ENCODE measurements around the gene PTPRT. TPM values are rescaled to one million over a fixed set of nuclear protein-coding genes. Genes with fewer than 3 reads are reported as not detected.

The PTPRT gene
- total RNA-seq, 1 experiment from 2014 or later = not detected

DNA sequence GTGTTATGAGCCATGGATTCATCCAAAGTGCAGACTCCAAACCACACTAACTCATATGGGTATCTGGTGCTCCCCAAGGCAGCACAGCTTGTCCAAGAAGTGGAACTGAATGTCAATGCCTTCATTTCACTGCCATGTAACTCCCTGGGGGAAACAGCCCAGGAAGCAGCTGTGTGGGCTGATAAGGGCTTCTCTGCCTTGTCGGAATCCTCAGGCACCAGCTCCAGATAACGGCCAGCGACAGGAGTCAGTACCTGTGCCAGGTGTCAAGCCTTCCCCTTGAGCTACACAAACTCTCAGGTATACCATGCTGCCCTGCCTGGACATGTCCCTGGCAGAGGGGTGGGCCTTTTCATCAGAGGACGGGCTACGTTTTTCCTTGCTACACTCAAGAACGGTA lies 819.6 kb downstream of the PTPRT start:
- H3K4me1 ChIP-seq (ENCODE audit: insufficient read depth, low read length) = no peaks in the 10 kb centered on the region
- H3K9ac ChIP-seq (ENCODE audit: low read length) = no peak overlapping the region
- DNase-seq (no peak), ATAC-seq (no peak)
- H3K36me3 ChIP-seq (ENCODE audit: low read depth, low read length) = no peaks in the 10 kb centered on the region
- no peak overlapping the region for H3K4me2 ChIP-seq (ENCODE audit: low read length)
- H3K79me2 ChIP-seq (ENCODE audit: low read length) = no peaks in the 10 kb centered on the region
- TF ChIP-seq EZH2 (IDR thresholded peaks at IDR 0.05; ENCODE audit: low read length, unreplicated experiment) = no peak
- TF ChIP-seq, protein P1, sequence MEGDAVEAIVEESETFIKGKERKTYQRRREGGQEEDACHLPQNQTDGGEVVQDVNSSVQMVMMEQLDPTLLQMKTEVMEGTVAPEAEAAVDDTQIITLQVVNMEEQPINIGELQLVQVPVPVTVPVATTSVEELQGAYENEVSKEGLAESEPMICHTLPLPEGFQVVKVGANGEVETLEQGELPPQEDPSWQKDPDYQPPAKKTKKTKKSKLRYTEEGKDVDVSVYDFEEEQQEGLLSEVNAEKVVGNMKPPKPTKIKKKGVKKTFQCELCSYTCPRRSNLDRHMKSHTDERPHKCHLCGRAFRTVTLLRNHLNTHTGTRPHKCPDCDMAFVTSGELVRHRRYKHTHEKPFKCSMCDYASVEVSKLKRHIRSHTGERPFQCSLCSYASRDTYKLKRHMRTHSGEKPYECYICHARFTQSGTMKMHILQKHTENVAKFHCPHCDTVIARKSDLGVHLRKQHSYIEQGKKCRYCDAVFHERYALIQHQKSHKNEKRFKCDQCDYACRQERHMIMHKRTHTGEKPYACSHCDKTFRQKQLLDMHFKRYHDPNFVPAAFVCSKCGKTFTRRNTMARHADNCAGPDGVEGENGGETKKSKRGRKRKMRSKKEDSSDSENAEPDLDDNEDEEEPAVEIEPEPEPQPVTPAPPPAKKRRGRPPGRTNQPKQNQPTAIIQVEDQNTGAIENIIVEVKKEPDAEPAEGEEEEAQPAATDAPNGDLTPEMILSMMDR (conservative IDR thresholded peaks at IDR 0.05; ENCODE audit: low read depth, low read length) = no peak
- TF ChIP-seq EZH2phosphoT487 (IDR thresholded peaks at IDR 0.05; ENCODE audit: borderline replicate concordance, low read length) = no peak
- ChIA-PET CTCF (no interaction called here), POLR2A (ENCODE audit: unreplicated experiment) (no interaction called here)
- H3K4me3 ChIP-seq (ENCODE audit: low read length) = no peak overlapping the region
- no peaks in the 10 kb centered on the region for H3K9me2 ChIP-seq (replicated peaks; ENCODE audit: low read length)
- peaks cover 40% of the 10 kb centered on the region for H3K9me3 ChIP-seq (ENCODE audit: low read length)
- intact Hi-C loops (cut with micrococcal nuclease) = no loop called here
- no peaks in the 10 kb centered on the region for H4K20me1 ChIP-seq (ENCODE audit: low read length)
- BruUV-seq (replicated peaks) = no TSS peak
- no peaks in the 10 kb centered on the region for H3F3A ChIP-seq (ENCODE audit: low read length, unreplicated experiment)
- H3K27me3 ChIP-seq (ENCODE audit: low read length) = no peaks in the 10 kb centered on the region
- no peak overlapping the region for H3K27ac ChIP-seq (ENCODE audit: low read length)
- no peak overlapping the region for H2AFZ ChIP-seq (ENCODE audit: low read length)

GRCh38 chr20:42368910-42369309 lies 820.8 kb downstream of the PTPRT start:
- H3K27ac ChIP-seq (ENCODE audit: low read length) = no peak overlapping the region
- no peaks in the 10 kb centered on the region for H4K20me1 ChIP-seq (ENCODE audit: low read length)
- no peak overlapping the region for H3K4me3 ChIP-seq (ENCODE audit: low read length)
- no peaks in the 10 kb centered on the region for H3K27me3 ChIP-seq (ENCODE audit: low read length)
- ChIA-PET CTCF (no interaction called here), POLR2A (ENCODE audit: unreplicated experiment) (no interaction called here)
- TF ChIP-seq EZH2 (IDR thresholded peaks at IDR 0.05; ENCODE audit: low read length, unreplicated experiment) (no peak), EZH2phosphoT487 (IDR thresholded peaks at IDR 0.05; ENCODE audit: borderline replicate concordance, low read length) (no peak)
- TF ChIP-seq, protein P1 (conservative IDR thresholded peaks at IDR 0.05; ENCODE audit: low read depth, low read length) = no peak
- H3K9ac ChIP-seq (ENCODE audit: low read length) = no peak overlapping the region
- H3K4me2 ChIP-seq (ENCODE audit: low read length) = no peak overlapping the region
- H3F3A ChIP-seq (ENCODE audit: low read length, unreplicated experiment) = no peaks in the 10 kb centered on the region
- no peaks in the 10 kb centered on the region for H3K9me2 ChIP-seq (replicated peaks; ENCODE audit: low read length)
- BruUV-seq (replicated peaks) = no TSS peak
- H3K36me3 ChIP-seq (ENCODE audit: low read depth, low read length) = no peaks in the 10 kb centered on the region
- H3K79me2 ChIP-seq (ENCODE audit: low read length) = no peaks in the 10 kb centered on the region
- intact Hi-C loops (cut with micrococcal nuclease) = no loop called here
- no peak overlapping the region for H2AFZ ChIP-seq (ENCODE audit: low read length)
- DNase-seq (no peak), ATAC-seq (no peak)
- H3K9me3 ChIP-seq (ENCODE audit: low read length) = peaks cover 32% of the 10 kb centered on the region
- H3K4me1 ChIP-seq (ENCODE audit: insufficient read depth, low read length) = no peaks in the 10 kb centered on the region

- no peak overlapping the region for H3K4me3 ChIP-seq (ENCODE audit: low read length)
- no peaks in the 10 kb centered on the region for H3K9me2 ChIP-seq (replicated peaks; ENCODE audit: low read length)
- H4K20me1 ChIP-seq (ENCODE audit: low read length) = no peaks in the 10 kb centered on the region
- POLR2A ChIA-PET (ENCODE audit: unreplicated experiment) = no interaction called here
- no peaks in the 10 kb centered on the region for H3K4me1 ChIP-seq (ENCODE audit: insufficient read depth, low read length)
- CTCF ChIA-PET = no interaction called here
- intact Hi-C loops (cut with micrococcal nuclease) = no loop called here
- no peak overlapping the region for H2AFZ ChIP-seq (ENCODE audit: low read length)
- H3K27me3 ChIP-seq (ENCODE audit: low read length) = no peaks in the 10 kb centered on the region
- ATAC-seq = no peak
- no peaks in the 10 kb centered on the region for H3F3A ChIP-seq (ENCODE audit: low read length, unreplicated experiment)
- no peak overlapping the region for H3K9ac ChIP-seq (ENCODE audit: low read length)
- DNase-seq = no peak
- H3K4me2 ChIP-seq (ENCODE audit: low read length) = no peak overlapping the region
- H3K9me3 ChIP-seq (ENCODE audit: low read length) = peaks cover 22% of the 10 kb centered on the region
- TF ChIP-seq EZH2 (IDR thresholded peaks at IDR 0.05; ENCODE audit: low read length, unreplicated experiment) = no peak
- no peak for TF ChIP-seq EZH2phosphoT487 (IDR thresholded peaks at IDR 0.05; ENCODE audit: borderline replicate concordance, low read length)
- TF ChIP-seq, protein P1 (conservative IDR thresholded peaks at IDR 0.05; ENCODE audit: low read depth, low read length) = no peak
- BruUV-seq (replicated peaks) = no TSS peak
- H3K36me3 ChIP-seq (ENCODE audit: low read depth, low read length) = no peaks in the 10 kb centered on the region
- H3K79me2 ChIP-seq (ENCODE audit: low read length) = no peaks in the 10 kb centered on the region
- H3K27ac ChIP-seq (ENCODE audit: low read length) = no peak overlapping the region
Measured at GRCh38 chr20:42366626-42367025, 823.1 kb downstream of the PTPRT start.

Data from PC-3 (cell line).